Measurements from ENCODE around the gene REPS1.

- TF ChIP-seq EZH2 (IDR thresholded peaks at IDR 0.05; ENCODE audit: borderline replicate concordance, low read depth, low read length, poor library complexity, severe bottlenecking) (no peak), CTCF (conservative IDR thresholded peaks at IDR 0.05; ENCODE audit: low read depth, low read length) (no peak)
These were observed 10.3 kb downstream of the REPS1 start for GRCh38 chr6:138977646-138978167.
